GM21423 (cell line): ENCODE results near the gene EMSY.
"Not testable (repeated sequence)": the region's sequence is repeated elsewhere in the genome, so short reads cannot be mapped to it uniquely, and the experiment has no call there.

Source experiments
- ATAC-seq: cut with Tn5 transposase; IDR thresholded peaks from one replicate; pipeline ENCODE4 v1.9.1; 2021; ENCODE audit warnings: mild to moderate bottlenecking, moderate library complexity; ENCODE audit not compliant: unreplicated experiment

The EMSY gene

DNA sequence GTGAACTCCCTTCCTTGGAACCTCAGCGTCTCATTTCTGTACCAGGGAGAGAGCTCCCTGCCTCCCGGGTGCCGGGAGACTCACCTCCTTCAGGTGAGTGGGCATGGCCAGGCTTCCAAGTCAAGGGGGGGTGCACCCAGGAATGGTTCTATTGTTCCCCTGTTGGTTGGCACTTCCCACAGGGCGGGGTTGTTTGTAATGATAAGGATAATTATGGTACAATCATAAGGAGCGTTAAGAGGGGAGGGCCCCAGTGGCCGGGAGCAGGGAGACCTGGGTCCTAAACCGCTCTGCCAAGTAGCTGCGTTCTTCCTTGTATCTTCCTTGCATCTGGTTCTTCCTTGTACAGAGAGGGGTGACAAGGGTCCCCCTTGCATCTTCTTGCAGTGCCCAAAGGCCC is 146.6 kb downstream of the EMSY start:
- no peak for ATAC-seq

DNA sequence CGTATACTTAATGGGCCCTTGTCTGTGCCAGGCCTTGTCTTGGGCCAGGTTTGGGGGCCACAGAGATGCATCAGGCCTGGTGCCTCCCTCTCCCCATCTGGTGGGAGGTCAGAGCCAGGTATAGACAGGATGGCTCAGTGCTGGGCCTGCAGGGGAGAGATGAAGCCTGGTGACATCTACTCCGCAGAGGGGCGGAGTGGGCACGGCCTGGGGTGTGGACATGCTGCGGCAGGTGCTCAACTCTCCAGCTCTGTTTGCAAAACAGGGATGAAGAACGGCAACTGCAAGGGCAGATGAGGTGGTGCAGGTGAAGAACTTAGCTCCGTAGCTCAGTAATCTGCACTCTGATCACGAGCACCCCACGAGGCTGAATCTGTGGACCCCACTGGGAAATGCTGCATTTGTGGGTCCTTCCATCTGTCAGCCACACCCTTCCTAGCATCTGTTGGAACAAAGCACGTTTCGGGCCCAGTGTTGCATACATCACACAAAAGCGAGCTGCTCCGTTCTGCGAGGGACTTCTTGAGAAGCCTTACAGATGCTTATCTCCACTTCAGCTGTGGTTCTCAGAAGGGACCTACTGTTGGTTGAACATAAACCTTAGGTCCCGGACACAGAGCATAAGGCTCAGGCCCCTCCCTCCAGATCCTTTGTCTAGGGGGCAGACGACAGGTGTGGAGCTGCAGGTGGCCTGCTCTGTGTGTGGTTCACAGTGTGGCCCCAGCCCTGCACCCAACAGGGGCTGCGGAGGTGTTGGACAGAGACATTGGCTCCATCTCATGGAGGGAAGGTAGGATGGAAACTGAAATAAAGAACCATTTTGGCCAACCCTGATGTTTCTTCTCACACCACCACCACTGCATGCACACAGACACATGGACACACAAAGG is 147.5 kb downstream of the EMSY start:
- no peak for ATAC-seq

DNA sequence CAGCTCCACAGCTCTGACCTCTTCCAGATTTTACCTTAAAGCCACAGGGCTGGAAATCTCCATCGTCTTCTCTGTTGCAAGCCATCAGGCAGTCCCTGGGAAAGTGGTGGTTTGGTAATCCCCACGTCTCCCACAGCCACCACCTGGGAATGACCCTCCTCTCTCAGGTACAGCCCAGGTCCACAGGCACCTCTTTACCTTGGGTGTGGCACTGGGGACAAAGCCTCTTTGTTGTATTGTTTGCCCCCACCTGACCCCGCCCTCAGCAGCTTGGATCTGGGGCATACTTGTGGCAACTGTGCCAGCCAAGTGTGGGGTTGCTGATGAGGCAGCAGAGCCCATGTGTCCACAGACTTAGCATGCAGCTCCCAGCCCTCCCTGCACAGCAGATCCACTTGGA is 148.1 kb downstream of the EMSY start:
- no peak for ATAC-seq

DNA sequence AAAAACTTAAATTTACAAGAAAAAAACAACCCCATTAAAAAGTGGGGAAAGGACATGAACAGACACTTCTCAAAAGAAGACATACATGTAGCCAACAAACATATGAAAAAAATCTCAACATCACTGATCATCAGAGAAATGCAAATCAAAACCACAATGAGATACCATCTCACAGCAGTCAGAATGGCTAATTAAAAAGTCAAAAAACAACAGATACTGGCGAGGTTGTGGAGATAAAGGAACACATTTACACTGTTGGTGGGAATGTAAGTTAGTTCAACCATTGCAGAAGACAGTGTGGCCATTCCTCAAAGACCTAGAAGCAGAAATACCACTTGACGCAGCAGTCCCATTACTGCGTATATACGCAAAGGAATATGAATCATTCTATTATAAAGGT is 150.3 kb downstream of the EMSY start:
- not testable (repeated sequence) for ATAC-seq

DNA sequence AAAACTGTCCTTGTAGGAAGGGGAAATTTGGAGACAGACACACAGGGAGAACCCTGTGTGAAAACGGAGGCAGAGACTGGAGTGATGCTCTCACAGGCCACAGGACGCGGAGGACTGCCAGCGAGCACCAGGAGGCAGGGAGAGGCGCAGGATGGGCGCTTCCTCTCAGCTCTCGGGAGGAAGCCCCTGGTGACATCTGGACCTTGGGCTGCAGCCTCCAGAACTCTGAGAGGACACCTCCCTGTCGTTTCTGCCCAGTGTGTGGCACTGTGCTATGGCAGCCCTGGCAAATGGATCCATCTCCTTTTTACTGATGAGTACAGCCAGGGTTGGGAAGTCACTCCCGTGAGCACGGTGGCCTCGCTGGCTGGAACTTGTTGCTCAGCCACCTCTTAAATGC is 151.8 kb downstream of the EMSY start:
- no peak for ATAC-seq

DNA sequence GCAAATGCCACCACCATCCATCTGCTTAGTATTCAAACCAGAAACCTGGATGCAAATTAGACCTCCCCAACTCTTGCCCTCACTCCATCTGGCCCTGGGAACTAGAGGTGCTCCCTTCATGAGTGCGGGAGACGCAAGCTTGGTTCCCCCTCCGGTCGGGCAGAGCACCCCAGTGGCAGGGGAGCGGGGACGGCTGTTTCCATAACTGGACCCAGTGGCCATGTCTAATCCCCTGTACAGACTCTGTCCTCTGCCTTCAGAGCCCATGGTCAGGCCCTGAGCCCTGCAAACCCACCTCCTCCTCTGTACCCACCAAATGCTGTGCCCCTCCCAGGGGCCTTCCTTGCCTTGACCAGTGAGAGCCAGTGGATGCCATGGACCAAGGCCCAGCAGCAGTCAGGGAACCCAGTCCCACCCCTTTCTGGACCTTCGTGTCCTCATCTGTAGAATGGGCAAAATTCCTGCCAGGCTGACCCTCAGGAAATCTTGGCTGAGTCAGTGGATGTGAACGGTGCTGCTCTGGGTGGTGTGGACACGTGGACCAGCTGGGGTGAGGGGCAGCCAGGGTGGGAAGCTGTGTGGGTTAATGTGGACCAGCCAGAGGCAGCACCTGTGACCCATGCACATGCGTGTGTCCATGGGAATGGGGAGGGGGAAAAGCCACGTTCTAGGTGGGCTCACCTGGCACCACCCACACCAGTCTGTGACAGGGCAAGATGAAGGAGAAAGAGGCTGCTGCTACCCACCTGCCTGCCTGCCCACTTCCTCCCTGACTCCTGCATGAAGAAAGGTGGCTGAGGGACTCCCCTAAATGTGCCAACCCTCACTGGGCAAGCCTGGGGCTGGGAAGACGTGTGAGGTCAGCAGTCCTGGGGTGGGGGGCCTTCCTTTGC is 153.0 kb downstream of the EMSY start:
- ATAC-seq = no peak

DNA sequence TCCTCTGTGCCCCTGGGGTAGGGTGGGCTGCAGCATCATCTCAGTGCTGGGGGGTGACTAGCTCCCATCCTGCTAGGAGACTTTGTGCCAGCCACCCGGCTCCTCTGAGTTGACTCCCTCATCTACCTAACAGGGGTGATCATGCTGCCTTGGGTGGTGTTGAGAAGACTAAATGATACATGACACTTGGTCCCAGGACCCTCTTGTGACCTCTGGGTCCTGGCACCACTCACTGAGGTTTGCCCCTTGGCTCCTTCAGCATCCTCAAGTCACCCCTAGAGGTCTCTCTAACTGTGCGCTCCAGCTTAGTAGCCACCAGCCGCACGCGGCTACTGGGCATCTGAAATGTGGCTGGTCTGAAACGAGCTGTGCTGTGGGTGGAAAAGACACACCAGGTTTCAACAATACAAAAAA is 153.6 kb downstream of the EMSY start:
- no peak for ATAC-seq

DNA sequence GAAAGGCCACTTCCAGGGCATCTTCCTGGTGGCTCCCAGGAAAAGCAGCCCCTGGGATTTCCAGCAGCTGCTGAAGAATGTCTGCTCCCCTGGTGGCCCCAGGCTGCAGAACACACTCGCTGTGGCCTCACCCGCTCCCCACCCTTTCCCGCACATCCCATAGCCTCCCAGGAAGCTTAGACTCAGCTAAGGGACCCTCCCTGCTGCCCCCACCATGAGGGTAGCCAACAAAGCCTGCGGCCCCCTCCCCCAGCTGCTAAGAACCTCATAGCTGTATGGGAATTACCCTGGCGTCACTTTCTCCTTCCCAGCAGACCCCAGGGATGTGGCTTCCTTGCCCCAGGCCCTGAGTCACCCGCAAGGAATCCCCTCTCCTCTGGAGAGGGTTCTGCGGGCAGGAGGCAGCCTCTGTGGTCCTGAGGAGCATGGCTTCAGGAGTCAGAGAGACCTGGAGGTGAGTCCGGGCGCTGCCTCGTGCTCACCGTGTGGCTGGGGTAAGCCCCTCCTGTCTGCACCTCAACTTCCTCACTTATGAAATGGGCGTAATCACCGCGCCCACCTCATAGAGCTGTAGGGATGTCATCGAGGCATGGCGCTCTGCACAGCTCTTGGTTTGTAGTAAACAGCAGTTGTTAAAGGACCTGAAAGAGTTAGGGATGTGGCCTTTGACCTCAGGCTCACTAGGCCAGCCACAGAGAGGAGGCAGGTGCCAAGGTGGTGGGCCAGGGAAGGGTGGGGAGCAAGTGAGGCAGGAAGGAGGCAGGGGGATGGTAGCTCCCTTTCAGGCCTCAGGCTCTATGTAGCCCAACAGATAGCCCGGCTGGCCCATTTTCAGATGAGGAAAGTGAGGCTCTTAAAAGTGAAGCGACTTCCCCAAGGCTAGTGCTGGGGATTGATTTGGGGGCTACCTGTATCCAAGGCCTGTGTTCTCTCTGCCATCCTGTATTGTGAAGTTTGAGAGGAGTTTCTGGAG is 154.5 kb downstream of the EMSY start:
- no peak for ATAC-seq

DNA sequence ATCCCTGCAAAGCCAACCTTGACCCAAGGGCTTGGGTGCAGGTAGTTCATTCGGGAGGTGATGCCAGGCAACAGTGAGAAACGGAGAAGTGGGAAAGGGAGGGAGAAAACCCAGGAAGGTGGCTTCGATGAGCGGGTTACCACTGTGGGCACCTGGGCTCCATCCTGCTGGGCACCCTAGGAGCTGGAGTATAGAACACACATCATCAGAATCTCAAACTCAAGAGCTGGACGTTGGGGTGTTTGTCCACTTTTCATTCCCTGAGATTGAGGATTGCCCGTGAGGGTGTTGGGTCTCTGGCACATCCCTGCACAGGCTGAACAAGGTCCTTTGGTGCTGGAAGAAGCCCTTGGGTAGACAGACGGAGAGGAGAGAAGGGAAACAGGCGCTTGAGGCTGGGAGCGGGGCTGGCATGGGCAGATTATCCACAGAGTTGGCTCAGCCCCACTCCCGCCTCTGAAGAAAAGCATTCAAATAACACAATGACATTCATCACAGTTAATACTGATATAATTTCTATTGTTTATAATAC is 155.4 kb downstream of the EMSY start:
- ATAC-seq = no peak

DNA sequence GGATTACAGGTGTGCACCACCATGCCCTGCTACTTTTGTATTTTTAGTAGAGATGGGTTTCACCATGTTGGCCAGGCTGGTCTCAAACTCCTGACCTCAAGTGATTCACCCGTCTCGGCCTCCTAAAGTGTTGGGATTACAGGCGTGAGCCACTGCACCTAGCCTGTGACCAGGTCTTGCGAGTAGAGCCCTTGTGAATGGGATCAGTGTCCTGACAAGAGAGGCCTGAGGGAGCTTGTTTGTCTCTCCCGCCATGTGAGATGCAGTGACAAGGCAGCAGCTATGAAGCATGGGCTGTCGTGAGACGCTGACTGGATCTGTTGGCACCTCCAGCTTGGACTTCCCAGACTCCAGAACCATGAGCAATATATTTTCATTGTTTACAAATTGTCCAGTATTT is 156.5 kb downstream of the EMSY start:
- no peak for ATAC-seq

DNA sequence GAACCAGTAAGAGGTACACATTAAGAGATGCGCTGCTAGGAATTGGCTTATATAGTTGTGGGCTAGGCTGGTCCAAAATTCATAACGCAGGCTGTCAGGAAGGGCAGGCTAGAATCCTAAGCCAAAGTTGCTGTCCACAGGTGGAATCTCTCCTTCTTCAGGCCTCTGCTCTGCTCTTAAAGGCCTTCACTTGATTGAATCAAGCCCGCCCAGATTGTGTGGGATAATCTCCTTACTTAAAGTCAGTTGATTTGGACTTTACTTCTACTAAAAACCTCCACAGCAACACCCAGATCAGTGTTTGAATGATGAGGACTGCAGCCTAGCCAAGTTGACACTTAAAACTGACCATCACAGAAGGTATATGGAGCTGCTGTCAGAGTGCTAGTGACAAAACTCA is 156.9 kb downstream of the EMSY start:
- no peak for ATAC-seq

DNA sequence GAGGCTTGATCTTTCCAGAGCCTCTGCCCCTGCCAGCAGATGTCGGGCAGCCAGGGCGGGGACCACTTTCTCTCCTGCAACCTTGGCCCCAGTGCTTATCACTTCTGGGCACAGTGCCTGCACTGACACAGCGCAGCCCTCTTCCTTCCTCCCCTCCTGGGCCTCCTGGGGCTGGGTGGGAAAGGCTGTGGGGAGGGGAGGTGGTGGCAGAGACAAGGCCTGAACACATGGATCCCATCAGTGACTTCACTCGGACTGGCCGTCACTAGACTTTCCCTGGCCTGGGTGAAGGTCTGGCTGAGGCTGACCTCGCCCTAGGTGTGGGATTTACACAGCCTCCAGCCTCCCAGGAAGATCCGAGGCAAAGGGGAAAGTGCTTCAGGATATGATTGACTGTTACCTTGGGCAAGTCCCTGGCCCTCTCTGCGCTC is 157.6 kb downstream of the EMSY start:
- ATAC-seq = no peak
